Mammary epithelial cell (primary cell): ENCODE results near the gene KLK7.

ENCODE experiments used
- CTCF ChIP-seq, 2 donors: IDR thresholded peaks in 1 of 2; conservative IDR thresholded peaks in 1 of 2; 2 replicates each; pipeline ENCODE4 v1.5.1; 2011 to 2012; ENCODE audit warnings: inconsistent platforms in 2 of 2, low read length in 2 of 2, mild to moderate bottlenecking in 2 of 2, control low read depth in 1 of 2, low read depth in 1 of 2; ENCODE audit not compliant: insufficient read depth in 1 of 2; ENCODE audit errors: extremely low read depth in 1 of 2
- EZH2 ChIP-seq: IDR thresholded peaks from 2 replicates; pipeline ENCODE4 v1.6.1; 2012; ENCODE audit warnings: low read length, inconsistent platforms, borderline replicate concordance

- TF ChIP-seq CTCF (conservative IDR thresholded peaks at IDR 0.05 in 1 of 2, IDR thresholded peaks at IDR 0.05 in 1 of 2; ENCODE audit: extremely low read depth in 1 of 2, insufficient read depth in 1 of 2, low read depth in 1 of 2, low read length in 2 of 2) (no peak), EZH2 (no peak)
Observed at GRCh38 chr19:51000426-51000825, 16.7 kb upstream of the KLK7 start.
